Loucy (cell line): ENCODE data around the gene NFATC3.

Experiments
- H2AFZ ChIP-seq: fragments of 200-600 bp; sonication (generic); 2 replicates; pipeline ENCODE4 v1.6.0; 2016; ENCODE audit warnings: antibody characterized with exemption, mild to moderate bottlenecking, low read length, moderate library complexity
- H3F3A ChIP-seq: fragments of 200-600 bp; 2 replicates; pipeline ENCODE4 v1.6.0; 2016; ENCODE audit warnings: antibody characterized with exemption, low read depth, mild to moderate bottlenecking
- H3K27me3 ChIP-seq: fragments of 200-600 bp; sonication (generic); 2 replicates; pipeline ENCODE4 v1.6.1; 2014; ENCODE audit warnings: low read length, mild to moderate bottlenecking; ENCODE audit not compliant: insufficient read depth, poor library complexity, severe bottlenecking
- H3K36me3 ChIP-seq: fragments of 200-600 bp; sonication (generic); 2 replicates; pipeline ENCODE4 v1.6.1; 2016; ENCODE audit warnings: low read length; ENCODE audit not compliant: insufficient read depth
- H3K4me1 ChIP-seq: fragments of 200-600 bp; sonication (generic); 2 replicates; pipeline ENCODE4 v1.5.1; 2014; ENCODE audit warnings: low read length, mild to moderate bottlenecking; ENCODE audit not compliant: insufficient read depth, poor library complexity, severe bottlenecking
- H3K4me2 ChIP-seq: fragments of 200-600 bp; sonication (generic); 2 replicates; pipeline ENCODE4 v1.6.0; 2014; ENCODE audit warnings: antibody characterized with exemption, low read length, low read depth, mild to moderate bottlenecking; ENCODE audit not compliant: poor library complexity, severe bottlenecking
- H3K4me3 ChIP-seq: fragments of 200-600 bp; sonication (generic); 2 replicates; pipeline ENCODE4 v1.5.1; 2014; ENCODE audit warnings: low read length, mild to moderate bottlenecking, mixed read lengths; ENCODE audit not compliant: poor library complexity, severe bottlenecking
- H3K79me2 ChIP-seq: fragments of 200-600 bp; sonication (generic); 2 replicates; pipeline ENCODE4 v1.6.1; 2014; ENCODE audit warnings: low read length; ENCODE audit not compliant: insufficient read depth
- H3K9ac ChIP-seq: fragments of 200-600 bp; sonication (generic); 2 replicates; pipeline ENCODE4 v1.6.0; 2014; ENCODE audit warnings: mild to moderate bottlenecking, low read depth, low read length, moderate library complexity; ENCODE audit not compliant: poor library complexity, severe bottlenecking
- H3K9me2 ChIP-seq: fragments of 200-600 bp; sonication (generic); replicated peaks from 2 replicates; pipeline ENCODE4 v1.6.1; 2016; ENCODE audit warnings: low read depth, low read length, mixed read lengths
- H3K9me3 ChIP-seq: fragments of 200-600 bp; sonication (generic); 2 replicates; pipeline ENCODE4 v1.6.1; 2014; ENCODE audit warnings: mild to moderate bottlenecking, antibody characterized with exemption, low read length, low read depth; ENCODE audit not compliant: insufficient read depth
- H4K20me1 ChIP-seq: fragments of 200-600 bp; sonication (generic); 2 replicates; pipeline ENCODE4 v1.6.0; 2014; ENCODE audit warnings: antibody characterized with exemption, low read length, mild to moderate bottlenecking; ENCODE audit not compliant: insufficient read depth, poor library complexity, severe bottlenecking
- CTCF ChIP-seq: fragments of 200-600 bp; sonication (generic); conservative IDR thresholded peaks from 2 replicates; pipeline ENCODE4 v1.5.1; 2014; ENCODE audit warnings: mild to moderate bottlenecking, antibody characterized with exemption, low read length
- EZH2phosphoT487 ChIP-seq: fragments of 200-600 bp; IDR thresholded peaks from 2 replicates; pipeline ENCODE4 v1.6.1; 2018; ENCODE audit warnings: antibody characterized with exemption, mild to moderate bottlenecking, moderate library complexity, borderline replicate concordance

The NFATC3 gene

GRCh38 chr16:68093816-68094613 lies 8.8 kb downstream of the NFATC3 start:
- peak overlapping the region; percentile 39 for H3K9ac ChIP-seq
- peaks cover 71% of the 10 kb centered on the region for H3K4me1 ChIP-seq
- no peak overlapping the region for H2AFZ ChIP-seq
- no peaks in the 10 kb centered on the region for H3K27me3 ChIP-seq
- H4K20me1 ChIP-seq, result peaks cover 96% of the 10 kb centered on the region
- no peaks in the 10 kb centered on the region for H3K9me3 ChIP-seq
- peaks cover 7% of the 10 kb centered on the region for H3K36me3 ChIP-seq
- H3K4me2 ChIP-seq, result peak overlapping the region; percentile 82
- TF ChIP-seq CTCF (peak; percentile 83), EZH2phosphoT487 (no peak)
- peak overlapping the region; percentile 86 for H3K4me3 ChIP-seq
- no peaks in the 10 kb centered on the region for H3F3A ChIP-seq
- peaks cover 99% of the 10 kb centered on the region for H3K79me2 ChIP-seq
- H3K9me2 ChIP-seq, result no peaks in the 10 kb centered on the region

GRCh38 chr16:68094614-68094934 lies 9.4 kb downstream of the NFATC3 start:
- Histone ChIP-seq H3K4me2 (peak overlapping the region; percentile 82), H3K9me2 (no peaks in the 10 kb centered on the region), H3K4me3 (peak overlapping the region; percentile 86), H3K9ac (no peak overlapping the region), H3K36me3 (peaks cover 7% of the 10 kb centered on the region), H3F3A (no peaks in the 10 kb centered on the region), H3K79me2 (peaks cover 99% of the 10 kb centered on the region), H4K20me1 (peaks cover 96% of the 10 kb centered on the region), H3K27me3 (no peaks in the 10 kb centered on the region), H3K9me3 (no peaks in the 10 kb centered on the region), H3K4me1 (peaks cover 66% of the 10 kb centered on the region), H2AFZ (no peak overlapping the region)
- TF ChIP-seq CTCF, result no peak
- TF ChIP-seq EZH2phosphoT487, result no peak

- Histone ChIP-seq H2AFZ (no peak overlapping the region), H3K9me3 (no peaks in the 10 kb centered on the region), H3F3A (no peaks in the 10 kb centered on the region), H3K9me2 (no peaks in the 10 kb centered on the region), H3K79me2 (peaks cover 99% of the 10 kb centered on the region), H3K36me3 (peaks cover 12% of the 10 kb centered on the region), H3K4me1 (peaks cover 48% of the 10 kb centered on the region), H3K9ac (no peak overlapping the region), H3K27me3 (no peaks in the 10 kb centered on the region), H4K20me1 (peaks cover 95% of the 10 kb centered on the region), H3K4me2 (peak overlapping the region; percentile 17), H3K4me3 (no peak overlapping the region)
- TF ChIP-seq CTCF, result no peak
- TF ChIP-seq EZH2phosphoT487, result no peak
Measured at GRCh38 chr16:68096491-68096890, 11.3 kb downstream of the NFATC3 start.
